Cardiac muscle cell (in vitro differentiated cells and primary cell): ENCODE results near the gene QPCT. TPM values are rescaled to one million over a fixed set of nuclear protein-coding genes. Genes with fewer than 3 reads are reported as not detected.

Experiments used
- DNase-seq, 2 donors: peaks; one replicate each; pipeline versions ENCODE4 v3.0.0 to v3.0.0-alpha.2; 2010 to 2017; ENCODE audit warnings: low read depth in 1 of 2, low spot score in 1 of 2
- H3K27ac ChIP-seq: fragments of 200-600 bp; sonication (generic); 2 replicates; pipeline ENCODE4 v1.5.1; 2016
- H3K27me3 ChIP-seq: fragments of 200-600 bp; sonication (generic); 2 replicates; pipeline ENCODE4 v1.6.0; 2016; ENCODE audit warnings: control low read depth
- H3K36me3 ChIP-seq: fragments of 200-600 bp; sonication (generic); 2 replicates; pipeline ENCODE4 v1.5.1; 2016; ENCODE audit warnings: control low read depth
- H3K4me1 ChIP-seq: fragments of 200-600 bp; sonication (generic); 2 replicates; pipeline ENCODE4 v1.8.1; 2017; ENCODE audit warnings: low read depth, mild to moderate bottlenecking, mixed run types
- H3K4me3 ChIP-seq: fragments of 200-600 bp; sonication (generic); 2 replicates; pipeline ENCODE4 v1.5.1; 2016; ENCODE audit warnings: mild to moderate bottlenecking
- H3K9me3 ChIP-seq: fragments of 200-600 bp; sonication (generic); 2 replicates; pipeline ENCODE4 v1.5.1; 2017; ENCODE audit warnings: low read depth, mild to moderate bottlenecking, control low read depth
- CTCF ChIP-seq: IDR thresholded peaks from 2 replicates; pipeline ENCODE4 v1.5.1; 2012; ENCODE audit warnings: low read depth, mild to moderate bottlenecking, low read length
- polyA plus RNA-seq: library from polyadenylated mRNA; unstranded; fragments of >200 nt; fragmentation: Nextera tagmentation; extraction: Ambion mirVana; gene quantifications from 2 replicates; pipeline ENCODE4 v1.2.1, GENCODE V29; 2016
- total RNA-seq: library from RNA; depleted of rRNA; stranded (reverse); fragments of >200 nt; gene quantifications from 2 replicates; pipeline ENCODE4 v1.2.3, GENCODE V29; 2016

Gene QPCT
- total and polyA plus RNA-seq, 2 experiments from 2014 or later = 0.33 TPM; not detected in 1

GRCh38 chr2:37326285-37326684 is 18.1 kb upstream of the QPCT start:
- no peaks in the 10 kb centered on the region for H3K27me3 ChIP-seq
- no peaks in the 10 kb centered on the region for H3K36me3 ChIP-seq
- no peaks in the 10 kb centered on the region for H3K9me3 ChIP-seq
- H3K4me1 ChIP-seq = peaks cover 25% of the 10 kb centered on the region
- DNase-seq = peak in 1 of 2 donors; percentile 91
- no peak overlapping the region for H3K4me3 ChIP-seq
- no peak overlapping the region for H3K27ac ChIP-seq
- no peak for TF ChIP-seq CTCF

GRCh38 chr2:37326866-37327634 is 17.4 kb upstream of the QPCT start:
- no peak for TF ChIP-seq CTCF
- H3K27ac ChIP-seq = no peak overlapping the region

GRCh38 chr2:37330681-37331080 is 13.7 kb upstream of the QPCT start:
- Histone ChIP-seq H3K9me3 (no peaks in the 10 kb centered on the region), H3K4me1 (peaks cover 9% of the 10 kb centered on the region), H3K27me3 (no peaks in the 10 kb centered on the region), H3K36me3 (no peaks in the 10 kb centered on the region), H3K4me3 (no peak overlapping the region), H3K27ac (no peak overlapping the region)
- TF ChIP-seq CTCF = no peak
- no peak for DNase-seq

More at GRCh38 chr2:37326866-37327634, 17.4 kb upstream of the QPCT start:
- no peaks in the 10 kb centered on the region for H3K9me3 ChIP-seq
- no peaks in the 10 kb centered on the region for H3K27me3 ChIP-seq
- H3K4me1 ChIP-seq = peaks cover 17% of the 10 kb centered on the region
- DNase-seq = no peak
- H3K4me3 ChIP-seq = no peak overlapping the region
- H3K36me3 ChIP-seq = no peaks in the 10 kb centered on the region

- no peak overlapping the region for H3K4me3 ChIP-seq
- no peak for TF ChIP-seq CTCF
- H3K4me1 ChIP-seq = no peaks in the 10 kb centered on the region
- no peak for DNase-seq
- H3K9me3 ChIP-seq = no peaks in the 10 kb centered on the region
- no peak overlapping the region for H3K27ac ChIP-seq
- H3K36me3 ChIP-seq = no peaks in the 10 kb centered on the region
- no peaks in the 10 kb centered on the region for H3K27me3 ChIP-seq
Measured at GRCh38 chr2:37332560-37332959, 11.9 kb upstream of the QPCT start.

- H3K27me3 ChIP-seq = no peaks in the 10 kb centered on the region
- no peaks in the 10 kb centered on the region for H3K4me1 ChIP-seq
- H3K9me3 ChIP-seq = no peaks in the 10 kb centered on the region
- no peak overlapping the region for H3K4me3 ChIP-seq
- no peaks in the 10 kb centered on the region for H3K36me3 ChIP-seq
- DNase-seq = no peak
- H3K27ac ChIP-seq = no peak overlapping the region
- no peak for TF ChIP-seq CTCF
Measured at GRCh38 chr2:37333256-37333655, 11.2 kb upstream of the QPCT start.
